ENCODE results near the gene PLEKHO1.
"Not testable (repeated sequence)": the region's sequence is repeated elsewhere in the genome, so short reads cannot be mapped to it uniquely, and the experiment has no call there.

Gene PLEKHO1

GRCh38 chr1:150149271-150150132 lies at the start of gene PLEKHO1:
Gene PLEKHO1 (plus strand): TSS chr1:150149916. CDS start chr1:150150258, 342 bp downstream.
- DNase-seq (ENCODE audit: low spot score), result peak; percentile 87

- DNase-seq (ENCODE audit: low spot score), result peak; percentile 50
These were observed 46.7 kb upstream of the PLEKHO1 start for GRCh38 chr1:150102986-150103385.

GRCh38 chr1:150106341-150106740 lies 43.4 kb upstream of the PLEKHO1 start:
- peak; percentile 70 for DNase-seq (ENCODE audit: low spot score)

- peak; percentile 74 for DNase-seq (ENCODE audit: low spot score)
These were observed 40.1 kb upstream of the PLEKHO1 start for GRCh38 chr1:150109586-150109985.

- DNase-seq (ENCODE audit: low spot score), result peak; percentile 52
These were observed 39.6 kb upstream of the PLEKHO1 start for GRCh38 chr1:150110116-150110515.

GRCh38 chr1:150111670-150112069 lies 38.0 kb upstream of the PLEKHO1 start:
- DNase-seq (ENCODE audit: low spot score), result no peak

- DNase-seq (ENCODE audit: low spot score), result no peak
These were observed 34.6 kb upstream of the PLEKHO1 start for GRCh38 chr1:150115121-150115520.

- peak; percentile 46 for DNase-seq (ENCODE audit: low spot score)
These were observed 31.0 kb upstream of the PLEKHO1 start for GRCh38 chr1:150118716-150119115.

GRCh38 chr1:150121236-150121862 lies 28.4 kb upstream of the PLEKHO1 start:
- peak; percentile 25 for DNase-seq (ENCODE audit: low spot score)

GRCh38 chr1:150126811-150127210 lies 22.9 kb upstream of the PLEKHO1 start:
- DNase-seq (ENCODE audit: low spot score), result no peak

- no peak for DNase-seq (ENCODE audit: low spot score)
These were observed 22.3 kb upstream of the PLEKHO1 start for GRCh38 chr1:150127464-150127863.

- no peak for DNase-seq (ENCODE audit: low spot score)
These were observed 21.8 kb upstream of the PLEKHO1 start for GRCh38 chr1:150127868-150128267.

GRCh38 chr1:150132372-150132771 lies 17.3 kb upstream of the PLEKHO1 start:
- DNase-seq (ENCODE audit: low spot score), result no peak

- DNase-seq (ENCODE audit: low spot score), result no peak
These were observed 15.2 kb upstream of the PLEKHO1 start for GRCh38 chr1:150134537-150134936.

- not testable (repeated sequence) for DNase-seq (ENCODE audit: low spot score)
These were observed 14.3 kb upstream of the PLEKHO1 start for GRCh38 chr1:150135400-150135799.

- no peak for DNase-seq (ENCODE audit: low spot score)
These were observed 11.7 kb upstream of the PLEKHO1 start for GRCh38 chr1:150138044-150138443.

GRCh38 chr1:150141452-150141851 lies 8.3 kb upstream of the PLEKHO1 start:
- no peak for DNase-seq (ENCODE audit: low spot score)

- DNase-seq (ENCODE audit: low spot score), result no peak
These were observed 7.6 kb upstream of the PLEKHO1 start for GRCh38 chr1:150142083-150142482.

- DNase-seq (ENCODE audit: low spot score), result no peak
These were observed 5.1 kb upstream of the PLEKHO1 start for GRCh38 chr1:150144606-150145005.

GRCh38 chr1:150146016-150146415 lies 3.7 kb upstream of the PLEKHO1 start:
- not testable (repeated sequence) for DNase-seq (ENCODE audit: low spot score)

- DNase-seq (ENCODE audit: low spot score), result no peak
These were observed 2.7 kb upstream of the PLEKHO1 start for GRCh38 chr1:150146849-150147542.

GRCh38 chr1:150148837-150149270 lies 862 bp upstream of the PLEKHO1 start:
- no peak for DNase-seq (ENCODE audit: low spot score)
